MCF 10A (cell line): ENCODE measurements around the gene PIWIL4. TPM values are rescaled to one million over a fixed set of nuclear protein-coding genes. Genes with fewer than 3 reads are reported as not detected.

Experiments used
- BruUV-seq: library from RNA; stranded (reverse); fragments of 400-500 nt; replicated peaks from 2 replicates; lab custom pipeline; 2021; lab: Mats Ljungman, UMichigan
- CTCF ChIA-PET: fragments of 300-600 bp; sonication (Branson Sonifier 250); formaldehyde crosslinking; extraction: SDS; loops from one replicate; lab custom pipeline; 2021; ENCODE audit warnings: antibody characterized with exemption, inconsistent platforms; lab: Yijun Ruan, JAX
- POLR2A ChIA-PET: fragments of 300-600, 350-650 bp; sonication (Branson Sonifier 250); formaldehyde crosslinking; extraction: SDS; loops from one replicate; lab custom pipeline; 2020; ENCODE audit warnings: antibody characterized with exemption, inconsistent platforms; lab: Yijun Ruan, JAX
- DNase-seq: peaks from one replicate; pipeline ENCODE4 v3.0.0-alpha.2; 2018; ENCODE audit not compliant: unreplicated experiment
- H3K27ac Mint-ChIP-seq: one replicate; pipeline ENCODE4 v1.8.0; 2022; ENCODE audit warnings: mild to moderate bottlenecking, low read depth, mixed read lengths; ENCODE audit not compliant: unreplicated experiment
- H3K27me3 Mint-ChIP-seq: one replicate; pipeline ENCODE4 v1.8.0; 2022; ENCODE audit warnings: mixed read lengths; ENCODE audit not compliant: insufficient read depth, unreplicated experiment
- H3K36me3 Mint-ChIP-seq: one replicate; pipeline ENCODE4 v1.8.0; 2022; ENCODE audit warnings: mild to moderate bottlenecking, moderate library complexity, mixed read lengths; ENCODE audit not compliant: insufficient read depth, unreplicated experiment
- H3K4me1 Mint-ChIP-seq: one replicate; pipeline ENCODE4 v1.8.0; 2022; ENCODE audit warnings: mixed read lengths; ENCODE audit not compliant: insufficient read depth, unreplicated experiment
- H3K4me3 Mint-ChIP-seq: one replicate; pipeline ENCODE4 v1.8.0; 2022; ENCODE audit warnings: mild to moderate bottlenecking, moderate library complexity, mixed read lengths; ENCODE audit not compliant: unreplicated experiment
- H3K9me3 Mint-ChIP-seq: one replicate; pipeline ENCODE4 v1.8.0; 2022; ENCODE audit warnings: mixed read lengths; ENCODE audit not compliant: unreplicated experiment
- intact Hi-C: fragments of 100-400 bp; cut with micrococcal nuclease; formaldehyde crosslinking; loops from 2 replicates; pipeline ENCODE4 v1.14.1; 2022
- total RNA-seq: library from RNA; stranded (reverse); gene quantifications from 2 replicates; pipeline ENCODE4 v1.2.3, GENCODE V29; 2022
- TF ChIP-seq, protein P1 (sequence below): fragments of 200-600 bp; IDR thresholded peaks from one replicate; pipeline ENCODE4 v1.8.0; 2022; ENCODE audit warnings: antibody characterized with exemption, mild to moderate bottlenecking; ENCODE audit not compliant: unreplicated experiment

PIWIL4 gene
- total RNA-seq, 1 experiment from 2014 or later: not detected

DNA sequence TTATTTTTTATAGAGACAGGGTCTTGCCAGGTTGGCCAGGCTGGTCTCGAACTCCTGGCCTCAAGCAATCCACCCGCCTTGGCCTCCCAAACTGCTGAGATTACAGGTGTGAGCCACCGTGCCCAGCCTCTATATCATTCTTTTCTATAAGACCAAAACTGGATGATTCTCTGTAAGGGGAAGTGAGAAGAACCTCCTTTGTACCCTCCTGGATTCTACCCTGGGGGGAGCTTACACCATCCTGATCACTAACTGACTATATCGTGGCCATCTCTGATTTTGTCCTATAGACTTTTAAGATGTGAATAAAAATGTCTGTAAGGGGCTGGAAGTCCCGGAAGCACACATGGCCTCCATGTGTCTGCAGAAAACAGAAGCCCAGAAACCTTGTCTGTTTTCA lies 9.1 kb downstream of the PIWIL4 start:
- ChIA-PET POLR2A (no interaction called here), CTCF (interaction anchor here (0.7 to 2.2 kb wide), 3 partner anchors 9 to 42 kb away, joined by 3 to 6 read pairs (median 3); no protein-coding TSS in a partner anchor)
- no peak for DNase-seq
- Mint-ChIP-seq H3K27me3 (no peaks in the 10 kb centered on the region), H3K36me3 (no peaks in the 10 kb centered on the region), H3K4me1 (peaks cover 9% of the 10 kb centered on the region), H3K4me3 (no peak overlapping the region), H3K27ac (no peak overlapping the region), H3K9me3 (no peaks in the 10 kb centered on the region)
- intact Hi-C loops: no loop called here
- TF ChIP-seq, protein P1, sequence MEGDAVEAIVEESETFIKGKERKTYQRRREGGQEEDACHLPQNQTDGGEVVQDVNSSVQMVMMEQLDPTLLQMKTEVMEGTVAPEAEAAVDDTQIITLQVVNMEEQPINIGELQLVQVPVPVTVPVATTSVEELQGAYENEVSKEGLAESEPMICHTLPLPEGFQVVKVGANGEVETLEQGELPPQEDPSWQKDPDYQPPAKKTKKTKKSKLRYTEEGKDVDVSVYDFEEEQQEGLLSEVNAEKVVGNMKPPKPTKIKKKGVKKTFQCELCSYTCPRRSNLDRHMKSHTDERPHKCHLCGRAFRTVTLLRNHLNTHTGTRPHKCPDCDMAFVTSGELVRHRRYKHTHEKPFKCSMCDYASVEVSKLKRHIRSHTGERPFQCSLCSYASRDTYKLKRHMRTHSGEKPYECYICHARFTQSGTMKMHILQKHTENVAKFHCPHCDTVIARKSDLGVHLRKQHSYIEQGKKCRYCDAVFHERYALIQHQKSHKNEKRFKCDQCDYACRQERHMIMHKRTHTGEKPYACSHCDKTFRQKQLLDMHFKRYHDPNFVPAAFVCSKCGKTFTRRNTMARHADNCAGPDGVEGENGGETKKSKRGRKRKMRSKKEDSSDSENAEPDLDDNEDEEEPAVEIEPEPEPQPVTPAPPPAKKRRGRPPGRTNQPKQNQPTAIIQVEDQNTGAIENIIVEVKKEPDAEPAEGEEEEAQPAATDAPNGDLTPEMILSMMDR: no peak
- no TSS peak for BruUV-seq

DNA sequence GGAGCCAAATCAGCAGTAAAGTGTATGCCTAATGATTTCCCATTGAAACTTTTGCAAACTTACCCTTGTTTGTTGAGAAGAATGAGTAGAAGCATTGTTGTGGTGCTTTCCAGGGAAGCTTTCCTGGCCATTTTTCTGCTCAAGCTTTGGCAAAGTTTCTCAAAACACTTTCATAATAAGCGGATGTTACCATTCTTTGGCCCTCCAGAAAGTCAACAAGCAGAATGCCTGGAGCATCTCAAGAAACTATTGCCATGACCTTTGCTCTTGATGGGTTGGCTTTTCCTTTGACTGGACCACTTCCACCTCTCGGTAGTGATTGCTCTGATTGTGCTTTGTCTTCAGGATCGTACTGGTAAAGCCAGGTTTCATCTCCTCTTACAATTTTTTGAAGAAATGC lies 10.7 kb downstream of the PIWIL4 start:
- Mint-ChIP-seq H3K9me3 (no peaks in the 10 kb centered on the region), H3K4me1 (peaks cover 22% of the 10 kb centered on the region), H3K4me3 (no peak overlapping the region), H3K27ac (no peak overlapping the region), H3K36me3 (no peaks in the 10 kb centered on the region), H3K27me3 (no peaks in the 10 kb centered on the region)
- intact Hi-C loops: no loop called here
- BruUV-seq: no TSS peak
- DNase-seq: no peak
- TF ChIP-seq, protein P1: no peak
- ChIA-PET CTCF (interaction anchor here (0.7 kb wide), 1 partner anchor 911 kb away, joined by 3 read pairs; no protein-coding TSS in a partner anchor), POLR2A (no interaction called here)

DNA sequence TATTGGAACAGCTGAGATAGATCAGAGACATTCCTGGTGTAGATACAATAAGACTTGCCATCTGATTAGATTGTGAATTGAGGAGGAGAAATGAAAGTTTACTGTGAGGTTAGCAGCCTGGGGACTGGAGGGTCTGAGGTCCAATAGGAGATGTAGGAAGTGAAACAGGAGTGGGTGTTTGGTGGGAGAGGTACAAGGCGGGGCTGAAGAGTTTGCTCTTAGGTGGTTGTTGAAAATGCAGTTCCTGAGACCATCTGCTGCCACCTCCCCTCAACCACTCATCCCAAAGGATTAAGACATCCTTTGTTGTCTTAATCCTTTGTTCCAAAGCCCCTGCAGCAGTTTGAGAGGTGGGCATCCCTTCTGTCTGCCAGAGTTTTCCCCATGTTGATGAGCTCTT lies 14.8 kb downstream of the PIWIL4 start:
- CTCF ChIA-PET: interaction anchor here (0.7 kb wide), 1 partner anchor 316 kb away, joined by 3 read pairs; no protein-coding TSS in a partner anchor
- Mint-ChIP-seq H3K36me3 (no peaks in the 10 kb centered on the region), H3K27ac (no peak overlapping the region)

DNA sequence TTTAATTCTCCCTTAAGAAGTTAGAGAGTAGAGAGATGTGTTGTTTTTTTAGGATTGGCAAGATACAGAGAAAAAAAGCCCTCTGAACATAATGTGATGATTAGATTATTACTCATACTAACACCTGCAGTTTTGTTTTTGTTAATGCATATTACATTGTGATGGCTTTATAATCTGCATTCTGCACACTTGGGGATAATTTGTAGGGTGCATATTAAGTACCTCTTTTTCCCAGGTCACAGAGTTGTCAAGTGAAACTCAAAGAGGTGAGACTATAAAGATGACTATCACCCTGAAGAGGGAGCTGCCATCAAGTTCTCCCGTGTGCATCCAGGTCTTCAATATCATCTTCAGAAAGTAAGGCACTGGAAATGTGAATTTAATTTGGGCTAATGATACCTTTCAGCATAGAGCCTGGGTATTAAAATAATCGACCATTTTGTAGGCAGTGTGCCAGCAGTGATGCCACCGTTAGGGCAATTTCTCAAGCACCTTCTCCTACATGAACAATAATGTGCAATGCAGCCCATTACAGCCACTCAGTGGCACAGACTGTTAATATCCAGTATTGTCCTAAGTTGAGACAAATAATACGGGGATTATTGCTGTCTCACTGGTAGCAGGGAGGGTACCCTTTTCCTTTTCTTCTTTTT lies 16.2 kb downstream of the PIWIL4 start:
- intact Hi-C loops: no loop called here
- no TSS peak for BruUV-seq
- CTCF ChIA-PET: interaction anchor here (0.5 kb wide), 1 partner anchor 82 kb away, joined by 7 read pairs; no protein-coding TSS in a partner anchor
- Mint-ChIP-seq H3K9me3 (no peaks in the 10 kb centered on the region), H3K4me3 (no peak overlapping the region), H3K36me3 (no peaks in the 10 kb centered on the region), H3K27me3 (peaks cover 11% of the 10 kb centered on the region), H3K4me1 (peaks cover 24% of the 10 kb centered on the region), H3K27ac (peak overlapping the region; percentile 5)
- TF ChIP-seq, protein P1: no peak
- DNase-seq: peak; percentile 5
- POLR2A ChIA-PET: no interaction called here

More for the DNA sequence above, 14.8 kb downstream of the PIWIL4 start:
- intact Hi-C loops: no loop called here
- TF ChIP-seq, protein P1: no peak
- no peaks in the 10 kb centered on the region for H3K9me3 Mint-ChIP-seq
- POLR2A ChIA-PET: no interaction called here
- no peak for DNase-seq
- no peaks in the 10 kb centered on the region for H3K27me3 Mint-ChIP-seq
- H3K4me3 Mint-ChIP-seq: no peak overlapping the region
- peaks cover 24% of the 10 kb centered on the region for H3K4me1 Mint-ChIP-seq
- no TSS peak for BruUV-seq
